Activated CD4-positive, alpha-beta T cell treated with anti-CD3 and anti-CD28 coated beads, Interleukin-2, amount 10 ng/mL, durations not matched to agents 24 days and 14 days (primary cell): ENCODE results near the gene DLX1. TPM values are rescaled to one million over a fixed set of nuclear protein-coding genes. Genes with fewer than 3 reads are reported as not detected.
"Not testable (repeated sequence)": the region's sequence is repeated elsewhere in the genome, so short reads cannot be mapped to it uniquely, and the experiment has no call there.

Experiments
- DNase-seq: peaks from one replicate; pipeline ENCODE4 v3.0.0; 2022
- H3K27ac Mint-ChIP-seq: one replicate; pipeline ENCODE4 v1.8.0; 2022; ENCODE audit warnings: mild to moderate bottlenecking, mixed read lengths
- H3K27me3 Mint-ChIP-seq: one replicate; pipeline ENCODE4 v1.8.0; 2022; ENCODE audit warnings: mixed read lengths
- H3K36me3 Mint-ChIP-seq: one replicate; pipeline ENCODE4 v1.8.0; 2022; ENCODE audit warnings: low read depth, mild to moderate bottlenecking, mixed read lengths
- H3K4me1 Mint-ChIP-seq: one replicate; pipeline ENCODE4 v1.8.0; 2021; ENCODE audit warnings: mixed read lengths
- H3K4me3 Mint-ChIP-seq: one replicate; pipeline ENCODE4 v1.8.0; 2022; ENCODE audit warnings: mild to moderate bottlenecking, moderate library complexity, mixed read lengths
- H3K9me3 Mint-ChIP-seq: one replicate; pipeline ENCODE4 v1.8.0; 2021; ENCODE audit warnings: mixed read lengths
- intact Hi-C: fragments of 100-400 bp; cut with micrococcal nuclease; formaldehyde crosslinking; loops from one replicate; pipeline ENCODE4 v1.15.1; 2023
- total RNA-seq: library from RNA; stranded (reverse); gene quantifications from 2 replicates; pipeline ENCODE4 v1.2.3, GENCODE V29; 2022

DLX1 gene
- total RNA-seq, 1 donor from 2014 or later = not detected

- peaks cover 63% of the 10 kb centered on the region for H3K27me3 Mint-ChIP-seq
- H3K36me3 Mint-ChIP-seq = no peaks in the 10 kb centered on the region
- no peak overlapping the region for H3K4me3 Mint-ChIP-seq
- intact Hi-C loops = loop anchor here (10.0 kb wide), 1 partner anchor 295 kb away; no protein-coding TSS in a partner anchor
- no peaks in the 10 kb centered on the region for H3K9me3 Mint-ChIP-seq
- peaks cover 12% of the 10 kb centered on the region for H3K4me1 Mint-ChIP-seq
- no peak for DNase-seq
- no peak overlapping the region for H3K27ac Mint-ChIP-seq
These were observed 24.1 kb downstream of the DLX1 start for GRCh38 chr2:172109256-172109987.

DNA sequence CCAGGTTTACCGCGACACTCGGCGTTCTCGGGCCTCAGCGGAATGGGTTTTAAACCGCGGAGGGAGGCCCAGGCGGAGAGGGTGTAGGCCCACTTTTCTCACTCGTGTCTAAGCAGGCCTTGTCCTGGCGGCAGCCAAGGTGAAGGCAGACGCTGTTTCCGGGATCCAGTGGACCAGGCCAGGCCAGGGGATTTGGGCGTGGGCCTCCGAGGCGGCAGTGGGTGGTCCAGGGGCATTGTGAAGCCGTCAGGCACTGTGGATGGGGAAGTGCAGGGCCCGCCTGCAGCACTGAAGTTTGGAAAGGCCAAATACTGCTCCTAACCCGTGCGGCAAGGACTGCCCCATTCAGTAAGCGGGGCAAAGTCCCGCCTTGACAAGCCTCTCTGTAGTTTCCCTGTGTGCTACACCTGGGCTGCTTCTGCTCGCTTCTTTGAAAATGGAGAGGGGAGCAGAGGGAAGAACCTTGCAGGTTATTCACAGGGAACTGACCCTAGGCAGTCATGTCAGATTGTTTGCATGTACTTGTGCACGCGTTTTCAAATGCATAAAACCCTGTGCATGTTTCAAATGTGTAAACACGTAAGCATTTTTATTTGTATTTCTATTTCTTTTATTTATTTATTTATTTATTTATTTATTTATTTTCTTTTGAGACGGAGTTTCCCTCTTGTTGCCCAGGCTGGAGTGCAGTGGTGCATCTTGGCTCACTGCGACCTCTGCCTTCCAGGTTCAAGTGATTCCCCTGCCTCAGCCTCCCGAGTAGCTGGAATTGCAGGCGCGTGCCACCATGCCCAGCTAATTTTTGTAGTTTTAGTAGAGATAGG lies 24.9 kb downstream of the DLX1 start:
- H3K36me3 Mint-ChIP-seq = no peaks in the 10 kb centered on the region
- H3K9me3 Mint-ChIP-seq = no peaks in the 10 kb centered on the region
- no peak for DNase-seq
- H3K4me3 Mint-ChIP-seq = no peak overlapping the region
- no peak overlapping the region for H3K27ac Mint-ChIP-seq
- intact Hi-C loops = loop anchor here (5.0 to 10.0 kb wide), 2 partner anchors 33 to 295 kb away; no protein-coding TSS in a partner anchor
- H3K27me3 Mint-ChIP-seq = peaks cover 61% of the 10 kb centered on the region
- peaks cover 10% of the 10 kb centered on the region for H3K4me1 Mint-ChIP-seq

GRCh38 chr2:172113617-172114016 lies 28.3 kb downstream of the DLX1 start:
- Mint-ChIP-seq H3K4me1 (no peaks in the 10 kb centered on the region), H3K27ac (no peak overlapping the region), H3K27me3 (peaks cover 37% of the 10 kb centered on the region), H3K9me3 (no peaks in the 10 kb centered on the region), H3K36me3 (no peaks in the 10 kb centered on the region), H3K4me3 (no peak overlapping the region)
- intact Hi-C loops = loop anchor here (5.0 kb wide), 1 partner anchor 36 kb away; no protein-coding TSS in a partner anchor
- DNase-seq = no peak

- H3K27me3 Mint-ChIP-seq = peaks cover 36% of the 10 kb centered on the region
- DNase-seq, H3K27ac Mint-ChIP-seq, H3K4me3 Mint-ChIP-seq, H3K9me3 Mint-ChIP-seq, H3K36me3 Mint-ChIP-seq, H3K4me1 Mint-ChIP-seq: not testable (repeated sequence)
- intact Hi-C loops = loop anchor here (5.0 kb wide), 1 partner anchor 37 kb away; no protein-coding TSS in a partner anchor
These were observed 28.9 kb downstream of the DLX1 start for GRCh38 chr2:172114176-172114575.

DNA sequence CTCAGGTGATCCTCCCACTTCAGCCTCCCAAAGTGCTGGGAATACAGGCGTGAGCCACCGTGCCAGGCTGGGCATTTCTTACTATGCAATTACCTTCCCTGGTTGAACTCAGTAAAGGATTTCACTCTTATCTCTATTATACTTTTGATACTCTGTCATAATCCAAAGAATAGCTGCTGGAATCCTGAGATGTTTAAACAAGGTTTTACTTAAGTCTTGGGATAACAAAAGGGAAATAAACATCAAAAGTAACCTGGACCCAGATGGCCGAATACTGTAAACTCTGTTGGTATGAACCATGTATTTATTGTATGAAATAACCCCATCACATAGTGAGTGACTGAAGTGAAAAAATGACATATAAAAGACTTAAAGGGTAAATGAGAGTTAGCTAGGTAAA lies 29.3 kb downstream of the DLX1 start:
- intact Hi-C loops = loop anchor here (5.0 kb wide), 1 partner anchor 37 kb away; no protein-coding TSS in a partner anchor
- no peak for DNase-seq
- no peaks in the 10 kb centered on the region for H3K9me3 Mint-ChIP-seq
- H3K4me1 Mint-ChIP-seq = no peaks in the 10 kb centered on the region
- no peaks in the 10 kb centered on the region for H3K36me3 Mint-ChIP-seq
- H3K27ac Mint-ChIP-seq = no peak overlapping the region
- no peak overlapping the region for H3K4me3 Mint-ChIP-seq
- peaks cover 33% of the 10 kb centered on the region for H3K27me3 Mint-ChIP-seq

DNA sequence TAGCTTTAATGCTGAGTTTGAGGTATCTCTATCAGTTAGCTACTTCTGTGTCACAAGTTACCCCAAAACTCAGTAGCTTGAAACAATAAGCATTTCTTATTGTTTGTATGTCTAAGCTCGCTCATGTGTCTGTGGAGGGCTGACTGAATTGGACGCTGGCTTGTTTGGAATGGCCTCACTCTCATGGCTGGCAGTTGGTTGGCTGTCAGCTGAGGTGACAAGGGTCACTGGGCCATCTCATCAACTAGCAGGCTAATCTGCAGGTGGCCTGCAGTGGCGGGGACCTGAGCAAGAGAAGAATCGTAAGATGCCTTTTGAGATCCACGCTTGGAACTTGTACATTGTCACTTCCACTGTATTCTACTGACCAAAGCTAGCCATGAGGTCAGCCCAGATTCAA lies 30.8 kb downstream of the DLX1 start:
- no peaks in the 10 kb centered on the region for H3K36me3 Mint-ChIP-seq

GRCh38 chr2:172119089-172119488 lies 33.8 kb downstream of the DLX1 start:
- peaks cover 18% of the 10 kb centered on the region for H3K27me3 Mint-ChIP-seq

More for the DNA sequence above, 30.8 kb downstream of the DLX1 start:
- Mint-ChIP-seq H3K9me3 (no peaks in the 10 kb centered on the region), H3K4me3 (no peak overlapping the region), H3K27ac (no peak overlapping the region), H3K27me3 (peaks cover 28% of the 10 kb centered on the region), H3K4me1 (no peaks in the 10 kb centered on the region)
- intact Hi-C loops = no loop called here
- DNase-seq = no peak

DNA sequence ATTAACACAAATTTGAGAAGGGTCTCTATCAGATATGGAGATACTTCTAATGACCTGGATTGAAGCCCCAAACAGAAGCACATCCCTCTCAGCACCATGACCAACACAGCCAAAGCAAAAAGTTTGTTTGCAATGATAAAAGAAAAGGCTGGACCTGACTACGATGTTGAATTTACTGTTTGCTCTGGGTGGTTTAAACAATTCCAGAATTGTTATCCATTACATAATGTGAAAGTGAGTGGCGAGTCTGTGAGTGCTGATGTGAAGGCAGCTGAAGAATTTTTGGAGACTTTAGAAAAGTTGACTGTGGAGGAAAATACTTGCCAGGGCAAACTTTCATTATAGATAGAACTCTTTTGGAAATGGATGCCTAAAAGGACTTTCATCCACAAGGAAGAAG lies 34.8 kb downstream of the DLX1 start:
- Mint-ChIP-seq H3K27ac (no peak overlapping the region), H3K4me3 (no peak overlapping the region), H3K4me1 (peaks cover 1% of the 10 kb centered on the region), H3K27me3 (peaks cover 14% of the 10 kb centered on the region), H3K36me3 (no peaks in the 10 kb centered on the region), H3K9me3 (no peaks in the 10 kb centered on the region)
- intact Hi-C loops = no loop called here
- no peak for DNase-seq

More at GRCh38 chr2:172119089-172119488, 33.8 kb downstream of the DLX1 start:
- no peaks in the 10 kb centered on the region for H3K4me1 Mint-ChIP-seq
- H3K4me3 Mint-ChIP-seq = no peak overlapping the region
- H3K36me3 Mint-ChIP-seq = no peaks in the 10 kb centered on the region
- no peak overlapping the region for H3K27ac Mint-ChIP-seq
- intact Hi-C loops = no loop called here
- H3K9me3 Mint-ChIP-seq = no peaks in the 10 kb centered on the region
- no peak for DNase-seq

DNA sequence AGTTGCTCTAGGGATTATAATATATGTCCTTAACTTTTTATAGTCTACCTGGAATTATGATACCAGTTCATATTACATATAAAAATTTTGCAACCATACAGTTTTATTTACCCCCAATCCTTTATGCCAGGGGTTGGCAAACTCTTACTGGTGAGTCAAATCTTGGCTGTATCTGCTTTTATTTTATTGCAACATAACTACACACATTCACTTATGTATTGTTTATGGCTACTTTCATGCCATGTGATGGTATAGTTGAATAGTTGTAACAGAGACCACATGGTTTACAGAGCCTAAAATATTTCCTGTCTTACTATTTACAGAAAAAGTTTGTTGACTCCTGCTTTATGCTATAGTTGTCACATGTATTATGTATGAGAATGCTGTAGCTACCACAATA lies 43.2 kb downstream of the DLX1 start:
- Mint-ChIP-seq H3K9me3 (no peaks in the 10 kb centered on the region), H3K4me1 (peaks cover 1% of the 10 kb centered on the region), H3K4me3 (no peak overlapping the region), H3K27me3 (peaks cover 8% of the 10 kb centered on the region), H3K27ac (no peak overlapping the region), H3K36me3 (no peaks in the 10 kb centered on the region)
- intact Hi-C loops = loop anchor here (5.0 kb wide), 1 partner anchor 339 kb away; no protein-coding TSS in a partner anchor
- no peak for DNase-seq

DNA sequence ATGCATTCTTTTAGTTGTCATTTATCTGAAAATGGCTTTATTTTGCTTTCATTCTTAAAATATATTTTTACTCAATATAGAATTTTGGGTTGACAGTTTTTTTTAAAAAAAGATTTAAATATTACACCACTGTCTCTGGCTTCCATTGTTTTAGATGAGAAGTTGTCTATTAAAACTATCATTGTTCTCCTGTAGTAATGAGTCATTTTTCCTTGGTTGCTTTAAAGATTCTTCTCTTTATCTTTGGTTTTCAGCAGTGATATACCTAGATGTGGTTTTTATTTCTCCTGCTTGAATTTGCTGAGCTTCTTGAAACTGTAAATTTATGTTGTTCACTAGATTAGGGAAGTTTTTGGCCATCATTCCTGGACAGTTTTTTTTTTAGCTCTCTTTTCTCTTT lies 44.1 kb downstream of the DLX1 start:
- Mint-ChIP-seq H3K27ac (no peak overlapping the region), H3K9me3 (no peaks in the 10 kb centered on the region), H3K4me3 (no peak overlapping the region), H3K36me3 (no peaks in the 10 kb centered on the region), H3K4me1 (no peaks in the 10 kb centered on the region), H3K27me3 (peaks cover 8% of the 10 kb centered on the region)
- intact Hi-C loops = loop anchor here (5.0 kb wide), 1 partner anchor 338 kb away; no protein-coding TSS in a partner anchor
- DNase-seq = no peak

GRCh38 chr2:172131713-172132555 lies 46.6 kb downstream of the DLX1 start:
- Mint-ChIP-seq H3K4me1 (no peaks in the 10 kb centered on the region), H3K27ac (no peak overlapping the region), H3K27me3 (peaks cover 17% of the 10 kb centered on the region), H3K36me3 (no peaks in the 10 kb centered on the region), H3K9me3 (no peaks in the 10 kb centered on the region), H3K4me3 (no peak overlapping the region)
- DNase-seq = no peak
- intact Hi-C loops = no loop called here

DNA sequence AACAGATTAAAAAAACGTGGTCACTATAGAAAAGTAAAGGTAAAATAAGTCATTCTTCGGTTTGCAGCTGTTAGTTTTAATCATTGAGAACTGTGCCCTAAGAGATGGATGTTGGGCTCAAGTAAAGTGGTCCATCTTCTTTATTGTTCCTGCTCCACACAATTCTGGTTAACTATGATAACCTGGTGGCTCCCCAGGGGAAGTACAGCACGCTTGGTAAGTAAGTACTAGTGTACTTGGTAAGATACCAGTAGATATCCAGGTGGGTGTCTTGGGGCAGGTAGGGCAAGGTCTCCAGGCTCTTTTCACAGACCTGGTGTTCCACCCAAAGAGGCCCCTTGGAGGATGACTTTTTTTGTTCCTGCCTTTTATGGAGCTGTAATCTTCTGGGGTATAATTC lies 49.0 kb downstream of the DLX1 start:
- intact Hi-C loops = no loop called here
- peaks cover 3% of the 10 kb centered on the region for H3K9me3 Mint-ChIP-seq
- H3K36me3 Mint-ChIP-seq = no peaks in the 10 kb centered on the region
- peaks cover 23% of the 10 kb centered on the region for H3K27me3 Mint-ChIP-seq
- H3K4me1 Mint-ChIP-seq = no peaks in the 10 kb centered on the region
- H3K4me3 Mint-ChIP-seq = no peak overlapping the region
- DNase-seq = no peak
- H3K27ac Mint-ChIP-seq = no peak overlapping the region

- intact Hi-C loops = no loop called here
- Mint-ChIP-seq H3K36me3 (no peaks in the 10 kb centered on the region), H3K4me1 (no peaks in the 10 kb centered on the region), H3K27me3 (peaks cover 27% of the 10 kb centered on the region), H3K27ac (no peak overlapping the region), H3K4me3 (no peak overlapping the region), H3K9me3 (peaks cover 3% of the 10 kb centered on the region)
- no peak for DNase-seq
These were observed 50.1 kb downstream of the DLX1 start for GRCh38 chr2:172135446-172135845.
